ENCODE results near the gene SDK2.

The SDK2 gene

GRCh38 chr17:73410586-73411312 lies 233.5 kb downstream of the SDK2 start:
- DNase-seq, result no peak

- DNase-seq, result peak; percentile 58 to 83
Measured at GRCh38 chr17:73404246-73404645, 240.0 kb downstream of the SDK2 start.

GRCh38 chr17:73402466-73402865 lies 241.8 kb downstream of the SDK2 start:
- DNase-seq, result no peak

GRCh38 chr17:73401911-73402310 lies 242.3 kb downstream of the SDK2 start:
- no peak for DNase-seq

- DNase-seq, result no peak
Measured at GRCh38 chr17:73400915-73401545, 243.2 kb downstream of the SDK2 start.

GRCh38 chr17:73399056-73399455 lies 245.2 kb downstream of the SDK2 start:
- no peak for DNase-seq

- no peak for DNase-seq
Measured at GRCh38 chr17:73397856-73398540, 246.2 kb downstream of the SDK2 start.

- no peak for DNase-seq
Measured at GRCh38 chr17:73397278-73397826, 246.9 kb downstream of the SDK2 start.

GRCh38 chr17:73396431-73397277 lies 247.6 kb downstream of the SDK2 start:
- peak; percentile 86 to 92 for DNase-seq

GRCh38 chr17:73394512-73395450 lies 249.5 kb downstream of the SDK2 start:
- DNase-seq, result peak; percentile 22 to 59

GRCh38 chr17:73393962-73394361 lies 250.3 kb downstream of the SDK2 start:
- DNase-seq, result no peak

- DNase-seq, result no peak
Measured at GRCh38 chr17:73393381-73393780, 250.9 kb downstream of the SDK2 start.

GRCh38 chr17:73391331-73392265 lies 252.6 kb downstream of the SDK2 start:
- DNase-seq, result no peak

GRCh38 chr17:73390851-73391250 lies 253.4 kb downstream of the SDK2 start:
- no peak for DNase-seq

- DNase-seq, result no peak
Measured at GRCh38 chr17:73390221-73390620, 254.0 kb downstream of the SDK2 start.

- no peak for DNase-seq
Measured at GRCh38 chr17:73389411-73389810, 254.8 kb downstream of the SDK2 start.

- no peak for DNase-seq
Measured at GRCh38 chr17:73388578-73388905, 255.7 kb downstream of the SDK2 start.

- DNase-seq, result no peak
Measured at GRCh38 chr17:73387746-73388577, 256.3 kb downstream of the SDK2 start.

- DNase-seq, result no peak
Measured at GRCh38 chr17:73386561-73386960, 257.7 kb downstream of the SDK2 start.

- peak in 1 of 2 experiments; percentile 51 for DNase-seq
Measured at GRCh38 chr17:73384926-73385325, 259.3 kb downstream of the SDK2 start.
